Astrocyte of the cerebellum (primary cell): ENCODE measurements around the gene RAMP2.

Experiments
- DNase-seq: peaks from one replicate; pipeline ENCODE4 v3.0.0-alpha.2; 2011; ENCODE audit warnings: low read depth
- H3K4me3 ChIP-seq: 2 replicates; pipeline ENCODE4 v1.5.1; 2011; ENCODE audit warnings: mild to moderate bottlenecking, low read depth, low read length, moderate library complexity
- in situ Hi-C: cut with HindIII; loops from 2 replicates; pipeline ENCODE4 v1.10.0; 2017; ENCODE audit warnings: low sequenced_read_pairs
- TF ChIP-seq, protein P1 (sequence below): IDR thresholded peaks from 2 replicates; pipeline ENCODE4 v1.5.1; 2012; ENCODE audit warnings: low read length, low read depth, moderate library complexity, mild to moderate bottlenecking; ENCODE audit errors: missing control alignments

The RAMP2 gene

DNA sequence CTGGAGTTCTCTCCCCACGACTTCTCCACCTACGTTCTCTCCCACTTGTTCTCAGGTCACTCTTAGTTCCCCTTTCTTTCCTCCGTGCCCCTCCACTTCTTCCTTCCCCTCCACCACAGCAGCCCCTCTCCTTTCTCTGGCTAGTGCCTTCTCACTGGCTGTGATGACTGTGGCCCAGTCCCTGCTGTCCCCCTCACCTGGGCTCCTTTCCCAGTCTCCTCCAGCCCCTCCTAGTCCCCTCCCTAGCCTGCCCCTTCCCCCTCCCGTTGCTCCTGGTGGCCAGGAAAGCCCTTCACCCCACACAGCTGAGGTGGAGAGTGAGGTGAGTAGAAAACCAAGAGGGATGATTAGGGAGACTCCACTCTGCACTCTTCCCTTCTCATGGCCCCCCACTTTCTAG is 34.0 kb downstream of the RAMP2 start:
- TF ChIP-seq, protein P1, sequence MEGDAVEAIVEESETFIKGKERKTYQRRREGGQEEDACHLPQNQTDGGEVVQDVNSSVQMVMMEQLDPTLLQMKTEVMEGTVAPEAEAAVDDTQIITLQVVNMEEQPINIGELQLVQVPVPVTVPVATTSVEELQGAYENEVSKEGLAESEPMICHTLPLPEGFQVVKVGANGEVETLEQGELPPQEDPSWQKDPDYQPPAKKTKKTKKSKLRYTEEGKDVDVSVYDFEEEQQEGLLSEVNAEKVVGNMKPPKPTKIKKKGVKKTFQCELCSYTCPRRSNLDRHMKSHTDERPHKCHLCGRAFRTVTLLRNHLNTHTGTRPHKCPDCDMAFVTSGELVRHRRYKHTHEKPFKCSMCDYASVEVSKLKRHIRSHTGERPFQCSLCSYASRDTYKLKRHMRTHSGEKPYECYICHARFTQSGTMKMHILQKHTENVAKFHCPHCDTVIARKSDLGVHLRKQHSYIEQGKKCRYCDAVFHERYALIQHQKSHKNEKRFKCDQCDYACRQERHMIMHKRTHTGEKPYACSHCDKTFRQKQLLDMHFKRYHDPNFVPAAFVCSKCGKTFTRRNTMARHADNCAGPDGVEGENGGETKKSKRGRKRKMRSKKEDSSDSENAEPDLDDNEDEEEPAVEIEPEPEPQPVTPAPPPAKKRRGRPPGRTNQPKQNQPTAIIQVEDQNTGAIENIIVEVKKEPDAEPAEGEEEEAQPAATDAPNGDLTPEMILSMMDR, result no peak
- DNase-seq, result no peak
- in situ Hi-C loops, result no loop called here
- H3K4me3 ChIP-seq, result no peak overlapping the region

DNA sequence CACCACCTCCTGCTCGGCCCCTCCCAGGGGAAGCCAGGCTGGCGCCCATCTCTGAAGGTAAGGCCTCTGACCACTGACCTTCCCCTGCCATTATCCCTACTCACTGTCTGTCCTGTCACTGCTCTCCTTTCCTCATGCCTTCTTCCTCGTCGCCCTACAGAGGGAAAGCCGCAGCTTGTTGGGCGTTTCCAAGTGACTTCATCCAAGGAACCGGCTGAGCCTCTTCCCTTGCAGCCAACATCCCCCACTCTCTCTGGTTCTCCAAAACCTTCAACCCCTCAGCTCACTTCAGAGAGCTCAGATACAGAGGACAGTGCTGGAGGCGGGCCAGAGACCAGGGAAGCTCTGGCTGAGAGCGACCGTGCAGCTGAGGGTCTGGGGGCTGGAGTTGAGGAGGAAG is 34.4 kb downstream of the RAMP2 start:
- H3K4me3 ChIP-seq, result no peak overlapping the region
- in situ Hi-C loops, result no loop called here
- TF ChIP-seq, protein P1, result no peak
- no peak for DNase-seq

DNA sequence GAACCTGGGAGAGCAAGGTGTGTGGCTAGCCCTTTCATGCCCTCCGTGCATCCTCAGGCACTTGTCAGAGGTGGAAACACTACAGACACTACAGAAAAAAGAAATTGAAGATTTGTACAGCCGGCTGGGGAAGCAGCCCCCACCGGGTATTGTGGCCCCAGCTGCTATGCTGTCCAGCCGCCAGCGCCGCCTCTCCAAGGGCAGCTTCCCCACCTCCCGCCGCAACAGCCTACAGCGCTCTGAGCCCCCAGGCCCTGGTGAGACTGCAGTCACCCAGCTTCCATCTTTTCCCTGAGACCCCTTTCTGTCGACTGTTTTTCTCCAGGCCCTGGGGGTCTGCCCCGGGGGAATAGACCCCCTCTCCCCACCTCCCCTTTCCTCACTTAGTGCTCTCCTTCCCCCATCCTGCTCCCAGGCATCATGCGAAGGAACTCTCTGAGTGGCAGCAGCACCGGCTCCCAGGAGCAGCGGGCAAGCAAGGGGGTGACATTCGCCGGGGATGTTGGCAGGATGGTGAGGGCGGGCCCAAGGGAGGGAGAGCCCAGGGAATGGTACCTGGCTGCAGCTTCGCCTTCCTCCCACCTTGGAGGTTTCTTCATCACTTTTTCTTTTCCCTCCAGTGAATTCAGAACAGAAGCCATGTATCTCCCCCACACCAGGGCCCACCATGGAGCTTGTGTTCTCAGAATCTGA is 35.2 kb downstream of the RAMP2 start:
- DNase-seq, result no peak
- H3K4me3 ChIP-seq, result no peak overlapping the region
- in situ Hi-C loops, result no loop called here
- TF ChIP-seq, protein P1, result no peak

DNA sequence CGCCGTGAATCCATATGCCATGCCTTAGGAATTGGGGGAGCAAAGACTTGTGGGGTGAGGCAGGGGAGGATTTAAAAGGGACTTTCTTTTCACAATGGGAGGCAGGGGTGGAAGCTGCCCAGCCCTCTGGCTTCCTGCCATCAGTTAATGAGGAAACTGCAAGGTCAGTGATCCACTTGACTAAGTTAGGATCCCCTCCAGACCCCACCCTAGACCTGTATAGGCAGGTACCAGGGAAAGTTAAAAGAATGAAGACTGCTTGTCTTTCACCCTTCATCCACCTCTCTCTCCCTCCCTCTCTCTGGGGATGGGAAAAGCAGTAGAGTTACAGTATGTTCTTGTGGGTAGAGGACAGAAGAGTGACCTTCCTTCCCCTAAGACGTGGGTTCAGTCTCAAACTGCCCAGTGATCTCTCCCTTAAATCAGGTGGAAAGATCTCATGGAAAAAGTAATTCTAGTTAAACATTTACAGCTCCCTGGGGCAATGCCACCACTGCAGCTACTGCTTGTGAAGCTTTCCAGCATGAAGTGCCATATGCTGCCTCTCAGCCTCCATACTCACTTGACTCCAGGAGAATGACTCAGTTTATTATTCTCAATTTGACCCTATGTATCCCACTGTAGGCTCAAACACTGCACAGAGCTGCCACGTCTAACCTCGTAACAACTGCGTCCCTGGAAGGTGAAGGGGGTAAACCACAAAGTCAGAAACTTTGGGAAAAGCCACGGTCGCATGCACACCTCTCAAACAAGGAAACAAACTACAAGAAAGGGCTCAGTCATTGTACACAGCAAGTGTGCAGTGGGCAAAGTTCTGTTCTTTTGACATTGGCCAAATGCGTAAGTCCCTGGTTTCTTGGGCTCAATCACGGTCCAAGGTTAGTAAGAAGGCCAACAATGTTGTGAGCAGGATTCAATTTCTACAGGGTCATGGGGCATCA is 36.3 kb downstream of the RAMP2 start:
- in situ Hi-C loops, result no loop called here

DNA sequence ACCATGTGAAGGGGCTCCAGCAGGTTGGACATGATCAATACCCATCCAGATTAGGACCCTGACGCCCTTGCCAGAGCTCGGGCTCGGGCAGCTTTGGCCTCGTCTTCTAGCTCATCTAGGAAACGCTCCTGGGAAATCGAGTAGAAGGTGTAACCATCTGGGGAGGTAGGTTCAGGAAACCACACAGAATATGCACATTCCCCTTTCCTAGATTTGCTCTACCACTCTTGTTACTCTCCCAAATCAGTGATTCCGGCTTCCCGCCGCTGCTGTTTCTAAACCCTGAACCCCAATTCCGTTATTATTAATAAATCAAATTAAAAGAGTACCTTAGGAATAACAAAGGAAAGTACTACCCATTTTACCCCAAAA is 37.0 kb downstream of the RAMP2 start:
- in situ Hi-C loops, result no loop called here
- peak overlapping the region; percentile 94 for H3K4me3 ChIP-seq
- no peak for DNase-seq
- TF ChIP-seq, protein P1, result no peak

More for the DNA sequence above, 36.3 kb downstream of the RAMP2 start:
- DNase-seq, result no peak
- H3K4me3 ChIP-seq, result peak overlapping the region; percentile 94
- TF ChIP-seq, protein P1, result no peak

DNA sequence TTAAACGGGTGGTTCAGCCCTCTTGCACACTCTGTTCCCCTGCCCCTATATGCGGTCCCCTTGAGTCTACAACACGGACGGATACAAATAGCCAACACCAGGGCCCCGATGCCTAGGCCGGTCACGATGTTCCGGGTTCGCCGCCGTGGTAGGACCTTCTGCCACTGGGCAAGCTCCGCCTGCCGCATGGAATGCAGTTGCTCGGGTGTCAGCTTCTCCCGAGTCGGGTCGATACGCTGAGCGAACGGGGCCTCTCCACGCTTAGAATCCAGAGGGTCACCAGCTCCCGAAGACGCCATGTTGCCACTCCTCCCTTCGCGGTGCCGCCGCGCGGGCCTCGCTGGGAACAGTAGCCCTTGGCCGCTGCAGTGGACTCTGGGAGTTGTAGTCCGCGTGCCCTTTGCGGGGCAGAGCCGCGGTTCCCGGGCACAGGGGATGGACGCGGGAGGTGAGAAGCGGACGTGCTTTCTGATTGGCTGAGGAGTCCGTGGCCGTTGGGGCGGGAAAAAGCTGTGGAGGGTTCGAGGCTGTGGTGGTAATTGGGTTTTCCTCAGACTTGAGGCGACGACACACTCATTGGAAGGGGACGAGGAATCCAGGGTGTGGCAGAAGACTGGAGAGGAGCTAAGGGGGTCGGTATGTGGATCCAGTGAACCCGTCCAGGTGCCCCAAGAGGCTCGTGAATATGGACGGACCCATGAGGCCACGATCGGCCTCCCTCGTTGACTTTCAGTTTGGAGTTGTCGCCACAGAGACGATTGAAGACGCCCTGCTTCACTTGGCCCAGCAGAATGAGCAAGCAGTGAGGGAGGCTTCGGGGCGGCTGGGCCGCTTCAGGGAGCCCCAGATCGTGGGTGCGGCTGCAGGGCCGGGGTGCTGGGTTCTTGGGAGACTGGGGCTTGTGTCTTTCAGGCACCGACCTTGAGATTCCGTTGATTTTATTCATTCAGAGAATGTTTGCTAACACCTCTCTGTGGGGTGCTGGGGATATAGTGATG is 37.7 kb downstream of the RAMP2 start, which contains the start of the genes CNTD1 and COA3:
Gene CNTD1 (plus strand): TSS at position 479 of the 998 bp plus-strand sequence. CDS start 207 bp downstream, at position 686.
Gene COA3 (minus strand): TSS at position 322 of the 998 bp plus-strand sequence. CDS start 23 bp downstream, at position 299.
- DNase-seq, result peak; percentile 51
- H3K4me3 ChIP-seq, result peak within 1 kb of the TSS; percentile 94
- in situ Hi-C loops, result no loop called here
- TF ChIP-seq, protein P1, result no peak
